Keratinocyte (primary cell): Measurements from ENCODE around the gene NCKAP5. TPM values are rescaled to one million over a fixed set of nuclear protein-coding genes. Genes with fewer than 3 reads are reported as not detected.

Source experiments
- DNase-seq: peaks from one replicate; pipeline ENCODE4 v3.0.0-alpha.2; 2011; ENCODE audit warnings: low read depth, missing footprints, low spot score
- FAIRE-seq: peaks from 2 replicates; lab custom pipeline; 2011; peaks lifted over from hg19 to GRCh38; lab: Jason Lieb, UNC
- H2AFZ ChIP-seq: 2 replicates; pipeline ENCODE4 v1.6.0; 2012; ENCODE audit warnings: low read length, control low read depth, inconsistent platforms; ENCODE audit not compliant: control insufficient read depth
- H3K27ac ChIP-seq: 2 replicates; pipeline ENCODE4 v1.5.1; 2011; ENCODE audit warnings: low read length; ENCODE audit not compliant: control insufficient read depth, insufficient read depth
- H3K27me3 ChIP-seq: 3 replicates; pipeline ENCODE4 v1.6.0; 2011; ENCODE audit warnings: low read length; ENCODE audit not compliant: control insufficient read depth, insufficient read depth; ENCODE audit errors: extremely low read depth
- H3K36me3 ChIP-seq, 2 experiments: 2 replicates in 1 of 2; 3 replicates in 1 of 2; pipeline ENCODE4 v1.5.1; 2011; ENCODE audit warnings: low read length in 2 of 2, mild to moderate bottlenecking in 1 of 2; ENCODE audit not compliant: control insufficient read depth in 2 of 2, insufficient read depth in 2 of 2; ENCODE audit errors: extremely low read depth in 1 of 2
- H3K4me1 ChIP-seq: 3 replicates; pipeline ENCODE4 v1.5.1; 2011; ENCODE audit warnings: low read length; ENCODE audit not compliant: control insufficient read depth, insufficient read depth; ENCODE audit errors: extremely low read depth
- H3K4me2 ChIP-seq: 3 replicates; pipeline ENCODE4 v1.6.0; 2011; ENCODE audit warnings: low read depth, low read length; ENCODE audit not compliant: control insufficient read depth, insufficient read depth; ENCODE audit errors: extremely low read depth
- H3K4me3 ChIP-seq, 3 experiments: fragments of 200-600 bp in 1 of 3; sonication (generic) in 1 of 3; 2 replicates in 2 of 3; 3 replicates in 1 of 3; pipeline ENCODE4 v1.5.1; 2011 to 2016; ENCODE audit warnings: low read length in 3 of 3, mild to moderate bottlenecking in 3 of 3, control low read depth in 2 of 3, inconsistent platforms in 1 of 3, low read depth in 1 of 3, mixed read lengths in 1 of 3, mixed run types in 1 of 3, moderate library complexity in 1 of 3; ENCODE audit not compliant: control insufficient read depth in 2 of 3, insufficient read depth in 2 of 3; ENCODE audit errors: extremely low read depth in 1 of 3
- H3K79me2 ChIP-seq: 2 replicates; pipeline ENCODE4 v1.6.0; 2012; ENCODE audit warnings: low read length; ENCODE audit not compliant: control insufficient read depth, insufficient read depth
- H3K9ac ChIP-seq: 3 replicates; pipeline ENCODE4 v1.6.0; 2011; ENCODE audit warnings: low read length; ENCODE audit not compliant: control insufficient read depth, insufficient read depth; ENCODE audit errors: extremely low read depth
- H3K9me1 ChIP-seq: 3 replicates; pipeline ENCODE4 v1.6.0; 2011; ENCODE audit warnings: low read length; ENCODE audit not compliant: control insufficient read depth, insufficient read depth; ENCODE audit errors: extremely low read depth
- H3K9me3 ChIP-seq: 2 replicates; pipeline ENCODE4 v1.5.1; 2012; ENCODE audit warnings: low read depth, low read length; ENCODE audit not compliant: control insufficient read depth
- H4K20me1 ChIP-seq: 3 replicates; pipeline ENCODE4 v1.6.0; 2011; ENCODE audit warnings: low read length; ENCODE audit not compliant: control insufficient read depth, insufficient read depth; ENCODE audit errors: extremely low read depth
- CTCF ChIP-seq, 3 experiments: IDR thresholded peaks in 1 of 3; conservative IDR thresholded peaks in 1 of 3; optimal IDR thresholded peaks in 1 of 3; 2 replicates in 2 of 3; 3 replicates in 1 of 3; pipeline versions ENCODE3 to v1.5.1; 2011; ENCODE audit warnings: low read length in 3 of 3, mild to moderate bottlenecking in 3 of 3, moderate library complexity in 2 of 3, control low read depth in 1 of 3, inconsistent platforms in 1 of 3; ENCODE audit not compliant: insufficient read depth in 2 of 3; ENCODE audit errors: extremely low read depth in 1 of 3
- EZH2 ChIP-seq: IDR thresholded peaks from one replicate; pipeline ENCODE4 v1.6.1; 2012; ENCODE audit warnings: inconsistent platforms, mild to moderate bottlenecking, low read length, moderate library complexity
- dilution Hi-C: fragments of 300-500 bp; cut with MboI; formaldehyde crosslinking; loops from one replicate; pipeline ENCODE4 v1.7.0; 2020; ENCODE audit warnings: low sequenced_read_pairs; ENCODE audit not compliant: extremely low pct_ligation_motif_present
- polyA plus RNA-seq, 5 experiments: library from polyadenylated mRNA; depleted of rRNA in 3 of 5; stranded (reverse) in 3 of 5; stranded (forward) in 1 of 5; unstranded in 1 of 5; fragments of >200 nt; gene quantifications; 1 replicate in 1 of 5; 2 replicates in 3 of 5; 3 replicates in 1 of 5; pipeline versions ENCODE4 v1.2.1 to v1.2.3, GENCODE V29; 2011 to 2012; ENCODE audit warnings: missing spikeins in 2 of 5, low read depth in 1 of 5, low replicate concordance in 1 of 5

NCKAP5 gene
- polyA plus RNA-seq, 1 donor (not counting 4 experiments of a cell fraction or from before 2014, with no cell fraction given): 3.6 TPM

- Histone ChIP-seq H3K9ac (no peak overlapping the region), H3K79me2 (no peaks in the 10 kb centered on the region), H3K36me3 (no peaks in the 10 kb centered on the region), H3K4me3 (no peak overlapping the region), H2AFZ (no peak overlapping the region), H3K9me3 (no peaks in the 10 kb centered on the region), H3K27ac (no peak overlapping the region), H4K20me1 (no peaks in the 10 kb centered on the region), H3K4me2 (no peak overlapping the region), H3K27me3 (no peaks in the 10 kb centered on the region), H3K9me1 (no peaks in the 10 kb centered on the region), H3K4me1 (no peaks in the 10 kb centered on the region)
- DNase-seq: no peak
- dilution Hi-C loops: no loop called here
- FAIRE-seq: no peak
- TF ChIP-seq CTCF (optimal IDR thresholded peaks at IDR 0.05 in 1 of 3, IDR thresholded peaks at IDR 0.05 in 1 of 3, conservative IDR thresholded peaks at IDR 0.05 in 1 of 3; ENCODE audit: extremely low read depth in 1 of 3, insufficient read depth in 2 of 3, low read length in 3 of 3) (no peak), EZH2 (no peak)
Observed at GRCh38 chr2:133124446-133124845, 443.8 kb downstream of the NCKAP5 start.

- DNase-seq (no peak), FAIRE-seq (no peak)
- Histone ChIP-seq H3K27ac (no peak overlapping the region), H3K79me2 (no peaks in the 10 kb centered on the region), H2AFZ (no peak overlapping the region), H4K20me1 (no peaks in the 10 kb centered on the region), H3K4me2 (no peak overlapping the region), H3K9ac (no peak overlapping the region), H3K4me3 (no peak overlapping the region), H3K36me3 (no peaks in the 10 kb centered on the region), H3K9me3 (no peaks in the 10 kb centered on the region), H3K4me1 (no peaks in the 10 kb centered on the region), H3K9me1 (no peaks in the 10 kb centered on the region), H3K27me3 (no peaks in the 10 kb centered on the region)
- dilution Hi-C loops: no loop called here
- TF ChIP-seq EZH2 (no peak), CTCF (optimal IDR thresholded peaks at IDR 0.05 in 1 of 3, IDR thresholded peaks at IDR 0.05 in 1 of 3, conservative IDR thresholded peaks at IDR 0.05 in 1 of 3; ENCODE audit: extremely low read depth in 1 of 3, insufficient read depth in 2 of 3, low read length in 3 of 3) (no peak)
Observed at GRCh38 chr2:133123904-133124303, 444.4 kb downstream of the NCKAP5 start.
